Thyroid gland (tissue), 4 donors: ENCODE data around the gene RNGTT. TPM values are rescaled to one million over a fixed set of nuclear protein-coding genes. Genes with fewer than 3 reads are reported as not detected.
"Not testable (repeated sequence)": the region's sequence is repeated elsewhere in the genome, so short reads cannot be mapped to it uniquely, and the experiment has no call there.

Source experiments
- DNase-seq, 2 donors: peaks; one replicate each; pipeline ENCODE4 v3.0.0-alpha.2; 2019
- H3K27ac ChIP-seq, 3 donors: fragments of 200-600 bp; sonication (generic); 1 replicate in 2 of 3; 2 replicates in 1 of 3; pipeline ENCODE4 v1.5.1; 2016 to 2019; ENCODE audit warnings: mild to moderate bottlenecking in 1 of 3, moderate library complexity in 1 of 3
- H3K27me3 ChIP-seq: fragments of 200-600 bp; sonication (generic); one replicate; pipeline ENCODE4 v1.5.1; 2019
- H3K36me3 ChIP-seq, 2 donors: fragments of 200-600 bp; sonication (generic); one replicate each; pipeline ENCODE4 v1.5.1; 2016 to 2019
- H3K4me1 ChIP-seq, 2 donors: fragments of 200-600 bp; sonication (generic); one replicate each; pipeline ENCODE4 v1.5.1; 2017 to 2019
- H3K4me3 ChIP-seq, 3 donors: fragments of 200-600 bp; sonication (generic); replicated peaks in 1 of 3; 1 replicate in 2 of 3; 2 replicates in 1 of 3; pipeline ENCODE4 v1.5.1; 2016; ENCODE audit warnings: mild to moderate bottlenecking in 1 of 3
- H3K9me3 ChIP-seq: fragments of 200-600 bp; sonication (generic); one replicate; pipeline ENCODE4 v1.5.1; 2017
- POLR2A ChIP-seq, 2 donors: fragments of 450-650 bp; IDR thresholded peaks; one replicate each; pipeline ENCODE4 v1.6.1; 2017; ENCODE audit warnings: antibody characterized with exemption in 2 of 2, mild to moderate bottlenecking in 2 of 2, moderate library complexity in 1 of 2
- WGBS, 2 donors: methylation state at CpG; one replicate each; pipeline ENCODE4 v1.1.5; 2017; 5-methylcytosine and 5-hydroxymethylcytosine counted together
- intact Hi-C: fragments of 100-400 bp; cut with DNase I; formaldehyde crosslinking; loops from one replicate; pipeline ENCODE4 v1.15.1; 2023
- total RNA-seq, 4 donors: library from RNA; depleted of rRNA; stranded (reverse); fragments of >200 nt; gene quantifications; one replicate each; pipeline ENCODE4 v1.2.3, GENCODE V29; 2016
- TF ChIP-seq, protein P1 (sequence below), 6 experiments: fragments of 200-600 bp in 3 of 6; fragments of 450-650 bp in 3 of 6; sonication (generic) in 3 of 6; IDR thresholded peaks; one replicate each; pipeline ENCODE4 v1.5.1; 2016 to 2019; ENCODE audit warnings: antibody characterized with exemption in 6 of 6, mild to moderate bottlenecking in 2 of 6, inconsistent platforms in 1 of 6, moderate library complexity in 1 of 6

Gene RNGTT
- total RNA-seq, 4 donors from 2014 or later: 19.1 to 31.4 (median 24.8) TPM

DNA sequence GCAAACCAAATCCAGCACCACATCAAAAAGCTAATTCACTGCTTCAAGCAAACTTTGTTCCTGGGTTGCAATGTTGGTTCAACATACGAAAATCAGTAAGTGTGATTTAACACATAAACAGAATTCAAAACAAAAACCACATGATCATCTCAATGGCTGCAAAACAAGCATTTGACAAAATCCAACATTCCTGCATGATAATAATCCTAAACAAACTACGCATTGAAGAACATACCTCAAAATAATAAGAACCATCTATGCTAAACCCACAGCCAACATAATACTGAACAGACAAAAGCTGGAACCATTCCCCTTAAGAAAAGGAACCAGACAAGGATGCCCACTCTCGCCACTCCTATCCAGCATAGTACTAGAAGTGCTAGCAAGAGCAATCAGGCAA is 49.9 kb downstream of the RNGTT start:
- Histone ChIP-seq H3K27me3 (no peaks in the 10 kb centered on the region), H3K4me3 (no peak overlapping the region), H3K36me3 (no peaks in the 10 kb centered on the region), H3K27ac (no peak overlapping the region), H3K4me1 (peaks cover 7 to 13% of the 10 kb centered on the region in 2 donors), H3K9me3 (no peaks in the 10 kb centered on the region)
- TF ChIP-seq, protein P1, sequence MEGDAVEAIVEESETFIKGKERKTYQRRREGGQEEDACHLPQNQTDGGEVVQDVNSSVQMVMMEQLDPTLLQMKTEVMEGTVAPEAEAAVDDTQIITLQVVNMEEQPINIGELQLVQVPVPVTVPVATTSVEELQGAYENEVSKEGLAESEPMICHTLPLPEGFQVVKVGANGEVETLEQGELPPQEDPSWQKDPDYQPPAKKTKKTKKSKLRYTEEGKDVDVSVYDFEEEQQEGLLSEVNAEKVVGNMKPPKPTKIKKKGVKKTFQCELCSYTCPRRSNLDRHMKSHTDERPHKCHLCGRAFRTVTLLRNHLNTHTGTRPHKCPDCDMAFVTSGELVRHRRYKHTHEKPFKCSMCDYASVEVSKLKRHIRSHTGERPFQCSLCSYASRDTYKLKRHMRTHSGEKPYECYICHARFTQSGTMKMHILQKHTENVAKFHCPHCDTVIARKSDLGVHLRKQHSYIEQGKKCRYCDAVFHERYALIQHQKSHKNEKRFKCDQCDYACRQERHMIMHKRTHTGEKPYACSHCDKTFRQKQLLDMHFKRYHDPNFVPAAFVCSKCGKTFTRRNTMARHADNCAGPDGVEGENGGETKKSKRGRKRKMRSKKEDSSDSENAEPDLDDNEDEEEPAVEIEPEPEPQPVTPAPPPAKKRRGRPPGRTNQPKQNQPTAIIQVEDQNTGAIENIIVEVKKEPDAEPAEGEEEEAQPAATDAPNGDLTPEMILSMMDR (IDR thresholded peaks at IDR 0.05): no peak
- TF ChIP-seq POLR2A (IDR thresholded peaks at IDR 0.05): no peak
- DNase-seq: no peak
- intact Hi-C loops: no loop called here
- WGBS, 2 donors: 96% methylated on average over 3 of the region's 3 CpGs

DNA sequence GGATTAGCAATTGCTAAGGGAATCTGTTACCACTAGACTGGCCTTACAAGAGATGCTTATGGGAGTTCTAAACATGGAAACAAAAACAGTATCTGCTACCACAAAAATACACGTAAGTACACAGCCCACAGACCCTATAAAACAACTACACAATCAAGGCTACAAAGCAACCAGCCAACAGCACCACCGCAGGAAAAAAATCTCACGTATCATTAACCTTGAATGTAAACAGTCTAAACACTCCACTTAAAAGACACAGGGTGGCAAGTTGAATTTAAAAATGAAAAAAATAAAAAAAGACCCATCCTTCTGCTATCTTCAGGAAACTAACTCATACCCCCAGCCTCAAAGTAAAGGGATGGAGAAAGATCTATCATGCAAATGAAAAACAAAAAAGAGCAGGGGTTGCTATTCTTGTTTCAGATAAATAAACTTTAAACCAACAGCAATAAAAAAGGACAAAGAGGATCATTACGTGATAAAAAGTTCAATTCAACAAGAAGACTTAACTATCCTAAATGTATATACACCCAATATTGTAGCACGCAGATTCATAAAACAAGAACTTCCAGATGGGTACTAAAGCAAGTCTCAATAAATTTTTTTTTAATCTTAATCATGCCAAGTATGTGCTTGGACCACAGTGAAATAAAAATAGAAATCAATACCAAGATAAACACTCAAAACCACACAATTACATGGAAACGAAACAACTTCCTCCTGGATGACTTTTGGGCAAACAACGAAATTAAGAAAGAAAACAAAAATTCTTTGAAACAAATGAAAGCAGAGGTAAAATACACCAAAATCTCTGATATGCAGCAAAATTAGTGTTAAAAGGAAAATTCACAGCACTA is 52.3 kb downstream of the RNGTT start:
- no peak overlapping the region for H3K4me3 ChIP-seq
- WGBS, 2 donors: 80 to 82% methylated on average over 7 of the region's 7 CpGs
- intact Hi-C loops: no loop called here
- TF ChIP-seq, protein P1 (IDR thresholded peaks at IDR 0.05): no peak
- no peak for TF ChIP-seq POLR2A (IDR thresholded peaks at IDR 0.05)
- H3K27me3 ChIP-seq: no peaks in the 10 kb centered on the region
- DNase-seq: no peak
- H3K9me3 ChIP-seq: no peaks in the 10 kb centered on the region
- no peak overlapping the region for H3K27ac ChIP-seq
- peaks cover 7 to 13% of the 10 kb centered on the region in 2 donors for H3K4me1 ChIP-seq
- no peaks in the 10 kb centered on the region for H3K36me3 ChIP-seq

DNA sequence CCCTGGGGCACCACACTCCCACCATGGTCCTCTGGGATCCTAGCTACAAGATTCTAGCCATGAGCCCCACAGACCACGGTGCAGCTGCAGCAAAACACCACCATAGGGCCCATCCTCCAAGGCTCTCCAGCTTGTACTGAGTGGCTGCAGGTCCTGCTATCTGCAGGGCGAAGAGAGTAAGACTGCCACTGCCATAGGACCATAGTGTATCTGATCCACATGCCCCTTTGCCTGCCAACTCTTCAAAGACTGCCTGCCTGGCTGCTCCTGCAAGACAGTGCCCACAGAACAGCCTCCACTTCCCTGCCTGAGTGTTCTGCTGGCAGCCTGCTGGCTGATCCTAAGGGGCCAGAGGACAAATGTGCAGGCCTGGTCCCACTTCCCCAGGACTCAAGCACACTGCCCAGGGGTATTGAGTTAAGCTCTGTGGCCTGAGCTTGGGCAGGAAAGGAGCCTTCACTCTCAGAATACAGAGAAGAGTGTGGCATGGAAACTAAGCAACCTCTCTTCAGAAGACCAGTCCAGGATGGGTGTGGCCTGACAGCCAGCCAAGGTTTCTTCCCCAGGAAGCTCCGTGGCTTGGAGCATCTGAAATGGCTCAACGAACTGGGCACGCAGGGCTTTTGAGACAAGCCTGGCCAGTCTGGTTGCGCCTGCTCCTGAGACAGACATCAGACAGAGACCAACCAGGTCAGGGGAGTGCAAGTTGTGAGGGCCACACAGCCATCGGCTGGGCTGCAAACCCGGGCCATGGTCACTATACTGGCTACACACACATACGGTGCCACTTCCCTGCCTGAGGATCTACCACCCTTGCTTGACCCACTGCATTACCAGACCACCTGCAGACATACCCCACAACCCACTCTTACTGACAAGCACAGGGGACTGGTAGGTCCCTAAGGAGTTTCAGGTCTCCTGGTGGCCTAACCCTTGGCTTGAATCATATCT is 54.5 kb downstream of the RNGTT start:
- DNase-seq: peak; percentile 6 to 17
- Histone ChIP-seq H3K4me1 (peaks cover 7 to 13% of the 10 kb centered on the region in 2 donors), H3K9me3 (no peaks in the 10 kb centered on the region), H3K36me3 (no peaks in the 10 kb centered on the region), H3K27me3 (no peaks in the 10 kb centered on the region), H3K27ac (no peak overlapping the region), H3K4me3 (no peak overlapping the region)
- intact Hi-C loops: no loop called here
- TF ChIP-seq, protein P1 (IDR thresholded peaks at IDR 0.05): no peak
- TF ChIP-seq POLR2A (IDR thresholded peaks at IDR 0.05): no peak
- WGBS, 2 donors: 71 to 75% methylated on average over 9 of the region's 9 CpGs

DNA sequence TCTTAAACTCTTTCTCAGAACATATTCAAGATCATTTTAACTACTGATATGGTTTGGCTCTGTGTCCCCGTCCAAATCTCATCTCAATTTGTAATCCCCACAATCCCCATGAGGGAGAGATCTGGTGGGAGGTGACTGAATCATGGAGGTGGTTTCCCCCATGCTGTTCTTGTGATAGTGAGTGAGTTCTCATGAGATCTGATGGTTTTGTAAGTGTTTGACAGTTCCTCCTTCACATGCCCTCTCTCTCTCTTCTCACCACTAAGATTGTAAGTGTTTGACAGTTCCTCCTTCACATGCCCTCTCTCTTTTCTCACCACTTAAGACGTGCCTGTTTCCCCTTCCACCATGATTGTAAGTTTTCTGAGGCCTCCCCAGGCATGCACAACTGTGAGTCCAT is 56.3 kb downstream of the RNGTT start:
- H3K9me3 ChIP-seq, H3K27ac ChIP-seq, H3K27me3 ChIP-seq, DNase-seq, H3K4me3 ChIP-seq, H3K36me3 ChIP-seq, intact Hi-C loops: not testable (repeated sequence)
- 72% methylated on average over 2 of the region's 2 CpGs for WGBS, 2 donors
- peaks cover 7 to 13% of the 10 kb centered on the region in 2 donors for H3K4me1 ChIP-seq

DNA sequence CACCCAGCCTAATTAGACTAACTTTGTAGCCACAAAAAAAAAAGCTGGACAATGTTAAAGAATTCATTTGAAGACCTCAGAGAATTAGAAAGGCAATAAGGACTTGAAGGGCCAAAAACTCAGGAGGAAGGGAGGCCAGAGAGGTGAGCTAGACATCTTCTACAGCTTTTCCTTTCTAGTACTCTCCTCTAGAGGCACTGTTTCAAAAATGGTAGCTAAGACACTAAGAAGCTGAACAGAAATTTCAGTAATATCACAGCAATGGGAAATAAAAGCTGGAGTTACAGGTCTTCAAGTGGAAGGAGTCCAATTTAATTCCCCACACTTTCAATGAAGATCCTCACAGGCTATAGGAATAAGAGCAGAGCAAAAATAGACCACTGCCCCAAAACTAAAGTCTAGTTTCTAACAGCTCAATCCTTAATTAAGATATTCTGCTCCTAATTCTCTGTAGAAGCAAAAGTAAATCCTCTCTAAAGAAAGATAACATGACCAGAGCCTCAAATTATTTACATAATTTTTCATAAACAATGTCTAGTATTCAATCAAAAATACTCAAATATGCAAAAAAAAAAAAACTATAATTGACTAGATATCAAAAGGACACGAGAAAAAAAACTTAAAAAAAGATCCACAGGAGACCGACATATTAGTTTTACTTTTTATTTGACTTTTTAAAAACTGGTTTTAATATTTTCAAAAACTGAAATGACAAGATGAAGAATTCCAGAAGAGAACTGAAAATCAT is 63.7 kb downstream of the RNGTT start:
- H3K27ac ChIP-seq: no peak overlapping the region
- H3K36me3 ChIP-seq: no peaks in the 10 kb centered on the region
- intact Hi-C loops: no loop called here
- TF ChIP-seq, protein P1 (IDR thresholded peaks at IDR 0.05): no peak
- TF ChIP-seq POLR2A (IDR thresholded peaks at IDR 0.05): no peak
- H3K4me3 ChIP-seq: no peak overlapping the region
- no peaks in the 10 kb centered on the region for H3K4me1 ChIP-seq
- H3K9me3 ChIP-seq: no peaks in the 10 kb centered on the region
- no peak for DNase-seq
- 97 to 99% methylated on average over 2 of the region's 2 CpGs for WGBS, 2 donors
- H3K27me3 ChIP-seq: no peaks in the 10 kb centered on the region
